ENCODE data around the gene C22orf39. TPM values are rescaled to one million over a fixed set of nuclear protein-coding genes. Genes with fewer than 3 reads are reported as not detected.

Gene C22orf39
- total RNA-seq, 1 donor from 2014 or later = 58.5 TPM

DNA sequence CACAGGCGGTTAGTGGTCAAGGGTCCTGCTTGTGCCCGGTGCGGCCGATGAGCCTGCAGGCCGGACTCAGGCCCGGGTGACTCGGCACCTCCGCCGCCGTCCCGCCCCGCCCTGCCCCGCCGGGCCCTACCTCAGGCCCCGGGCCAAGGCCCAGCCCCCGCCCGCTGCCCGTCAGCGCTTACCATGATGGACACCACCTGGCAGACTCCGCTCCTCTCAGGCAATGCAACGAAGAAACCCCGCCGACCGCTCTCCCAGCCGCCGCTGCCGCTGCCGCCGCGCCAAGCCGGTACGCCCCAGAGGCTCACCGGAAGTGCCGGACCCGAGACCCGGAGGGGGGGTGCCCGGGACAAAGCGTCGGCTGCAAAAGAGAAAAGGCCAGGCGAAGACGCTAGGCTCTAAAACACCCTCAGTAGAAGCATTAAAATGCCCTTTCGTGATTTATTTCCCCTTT, 31.4 kb upstream of the C22orf39 start, which contains the start of gene UFD1:
Gene UFD1 (minus strand): TSS at position 293 of the 454 bp plus-strand sequence. CDS start 108 bp downstream, at position 185.
- intact Hi-C loops (cut with DNase I) = loop anchor here (1.0 to 2.0 kb wide), 6 partner anchors 32 to 335 kb away; partner anchors contain the start of genes C22orf39, CLTCL1, ESS2 and MRPL40
- Histone ChIP-seq H3K4me3 (peak within 1 kb of the TSS; percentile 84 to 85), H3K36me3 (peaks cover 10 to 12% of the 10 kb centered on the region in 2 donors), H3K27me3 (no peaks in the 10 kb centered on the region), H3K9me3 (no peaks in the 10 kb centered on the region), H3K27ac (peak within 1 kb of the TSS; percentile 87 to 98), H3K4me1 (peaks cover 3 to 11% of the 10 kb centered on the region in 2 donors)
- TF ChIP-seq CTCF (IDR thresholded peaks at IDR 0.05) = no peak
- peak; percentile 26 to 87 for DNase-seq (ENCODE audit: low spot score in 2 of 2)

GRCh38 chr22:19478045-19478900, 30.8 kb upstream of the C22orf39 start:
- no peak for TF ChIP-seq CTCF (IDR thresholded peaks at IDR 0.05)
- peak overlapping the region; percentile 87 to 98 for H3K27ac ChIP-seq
- intact Hi-C loops (cut with DNase I) = loop anchor here (2.0 kb wide), 1 partner anchor 241 kb away; no protein-coding TSS in a partner anchor

DNA sequence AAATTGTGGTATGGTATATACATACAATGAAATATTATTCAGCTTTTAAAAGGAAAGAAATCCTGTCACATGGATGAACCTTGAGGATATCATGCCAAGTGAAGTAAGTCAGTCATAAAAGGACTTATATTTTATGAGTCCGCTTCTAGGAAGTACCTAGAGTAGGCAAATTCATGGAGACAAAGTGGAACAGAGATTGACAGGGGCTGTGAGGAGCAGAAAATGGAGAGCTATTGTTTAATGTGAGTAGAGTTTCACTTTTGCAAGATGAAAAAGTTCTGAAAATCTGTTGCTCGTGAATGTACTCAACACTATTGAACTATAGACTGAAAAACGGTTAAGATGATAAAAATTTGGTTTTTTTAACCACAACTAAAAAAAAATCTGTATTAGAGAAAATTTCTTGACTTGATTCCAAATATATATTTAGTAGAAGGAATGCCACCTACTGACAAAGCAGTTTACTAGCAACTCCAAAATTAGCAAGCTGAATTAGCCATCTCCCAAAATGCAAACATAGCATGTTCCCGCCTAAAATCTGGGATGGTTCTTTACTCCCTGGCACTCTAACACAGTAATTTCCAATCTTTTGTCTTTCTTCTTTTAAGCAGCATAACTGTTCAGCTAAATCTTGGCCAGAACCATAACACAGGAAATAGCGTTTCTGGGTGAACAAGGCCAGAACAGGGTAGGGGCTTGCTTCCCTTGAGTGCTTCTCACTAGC, 30.0 kb upstream of the C22orf39 start:
- peak in 1 of 3 experiments; percentile 24 for TF ChIP-seq CTCF (IDR thresholded peaks at IDR 0.05)
- Histone ChIP-seq H3K4me3 (peak overlapping the region; percentile 84 to 85), H3K27me3 (no peaks in the 10 kb centered on the region), H3K9me3 (no peaks in the 10 kb centered on the region), H3K27ac (peak overlapping the region; percentile 7 to 98), H3K36me3 (peaks cover 24 to 25% of the 10 kb centered on the region in 2 donors), H3K4me1 (peaks cover 3 to 11% of the 10 kb centered on the region in 2 donors)
- intact Hi-C loops (cut with DNase I) = loop anchor here (2.0 kb wide), 1 partner anchor 241 kb away; no protein-coding TSS in a partner anchor
- no peak for DNase-seq (ENCODE audit: low spot score in 2 of 2)

More at GRCh38 chr22:19478045-19478900, 30.8 kb upstream of the C22orf39 start:
- DNase-seq (ENCODE audit: low spot score in 2 of 2) = no peak
- H3K36me3 ChIP-seq = peaks cover 16 to 18% of the 10 kb centered on the region in 2 donors
- H3K9me3 ChIP-seq = no peaks in the 10 kb centered on the region
- peak overlapping the region; percentile 84 to 85 for H3K4me3 ChIP-seq
- H3K4me1 ChIP-seq = peaks cover 3 to 11% of the 10 kb centered on the region in 2 donors
- H3K27me3 ChIP-seq = no peaks in the 10 kb centered on the region

GRCh38 chr22:19476023-19476422, 28.5 kb upstream of the C22orf39 start:
- no peak for DNase-seq (ENCODE audit: low spot score in 2 of 2)
- no peak overlapping the region for H3K27ac ChIP-seq
- H3K4me1 ChIP-seq = peaks cover 3 to 11% of the 10 kb centered on the region in 2 donors
- no peak for TF ChIP-seq CTCF (IDR thresholded peaks at IDR 0.05)
- intact Hi-C loops (cut with DNase I) = no loop called here
- H3K9me3 ChIP-seq = no peaks in the 10 kb centered on the region
- H3K36me3 ChIP-seq = peaks cover 39 to 40% of the 10 kb centered on the region in 2 donors
- H3K27me3 ChIP-seq = no peaks in the 10 kb centered on the region
- no peak overlapping the region for H3K4me3 ChIP-seq

DNA sequence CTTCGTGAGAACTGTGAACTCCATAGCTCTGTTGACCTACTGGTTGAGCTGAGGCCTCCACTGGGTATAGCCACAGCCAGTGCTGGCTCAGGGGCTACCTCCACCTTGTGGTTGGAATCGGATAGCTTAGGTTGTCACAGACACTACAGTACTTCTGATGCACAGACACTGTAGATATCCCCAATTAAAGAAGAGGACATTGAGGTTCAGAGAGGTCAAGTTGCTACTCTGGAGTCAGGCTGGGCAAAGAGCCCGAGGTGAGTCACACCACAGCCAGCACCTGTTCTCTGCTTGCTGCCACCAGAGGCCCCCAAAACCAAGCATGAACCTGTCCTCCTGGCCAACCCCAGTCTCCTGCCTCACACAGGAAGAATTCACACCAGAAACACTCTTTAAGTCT, 26.1 kb upstream of the C22orf39 start:
- peaks cover 63 to 64% of the 10 kb centered on the region in 2 donors for H3K36me3 ChIP-seq
- DNase-seq (ENCODE audit: low spot score in 2 of 2) = no peak
- H3K27me3 ChIP-seq = no peaks in the 10 kb centered on the region
- no peak for TF ChIP-seq CTCF (IDR thresholded peaks at IDR 0.05)
- no peak overlapping the region for H3K27ac ChIP-seq
- no peaks in the 10 kb centered on the region for H3K9me3 ChIP-seq
- intact Hi-C loops (cut with DNase I) = no loop called here
- H3K4me3 ChIP-seq = no peak overlapping the region
- H3K4me1 ChIP-seq = peaks cover 0 to 7% of the 10 kb centered on the region in 2 donors

All from ascending aorta (tissue), 2 donors.